ENCODE data around the gene CDKAL1. TPM values are rescaled to one million over a fixed set of nuclear protein-coding genes. Genes with fewer than 3 reads are reported as not detected.

CDKAL1 gene
- total and polyA plus RNA-seq, 9 of the 15 experiments (the other 6 are each of a cell fraction or from before 2014, with no cell fraction given) = 11.2 to 36.3 (median 20.1) TPM

GRCh38 chr6:20534295-20535262 is at the start of gene CDKAL1 (continued):
- no peak for TF ChIP-seq ZNF518B (CRISPR knock-in tag; IDR thresholded peaks at IDR 0.05)
- TF ChIP-seq CBX5 (IDR thresholded peaks at IDR 0.05; ENCODE audit: borderline replicate concordance, low read depth) = no peak
- no peak for TF ChIP-seq THRB (CRISPR knock-in tag; conservative IDR thresholded peaks at IDR 0.05)
- no peak for TF ChIP-seq CLOCK (CRISPR knock-in tag; IDR thresholded peaks at IDR 0.05; ENCODE audit: borderline replicate concordance)
- TF ChIP-seq ZBTB8A (IDR thresholded peaks at IDR 0.05; ENCODE audit: partially characterized antibody) = no peak
- TF ChIP-seq MTA1 (IDR thresholded peaks at IDR 0.05; ENCODE audit: borderline replicate concordance) = no peak
- no peak for TF ChIP-seq ZNF143 (CRISPR knock-in tag; IDR thresholded peaks at IDR 0.05)
- peak; percentile 95 for TF ChIP-seq POU5F1 (IDR thresholded peaks at IDR 0.05; ENCODE audit: borderline replicate concordance, low read depth, low read length, partially characterized antibody)
- peak; percentile 99 for TF ChIP-seq C11orf30 (IDR thresholded peaks at IDR 0.05; ENCODE audit: low read depth)
- TF ChIP-seq ZBTB7A (IDR thresholded peaks at IDR 0.05; ENCODE audit: borderline replicate concordance, control insufficient read depth, low read depth, low read length) = no peak
- TF ChIP-seq TSC22D4 (tag; IDR thresholded peaks at IDR 0.05) = no peak
- TF ChIP-seq BHLHE40 (IDR thresholded peaks at IDR 0.05; ENCODE audit: low read length) = peak; percentile 56; the same call in 1 of the 2 replicates
- TF ChIP-seq RBBP5 (IDR thresholded peaks at IDR 0.05; ENCODE audit: borderline replicate concordance, insufficient read depth, low read length, poor library complexity, severe bottlenecking) = peak; percentile 92
- TF ChIP-seq ELF4 (CRISPR knock-in tag; IDR thresholded peaks at IDR 0.05) = peak; percentile 64; the same call in 1 of the 2 replicates
- no peak for TF ChIP-seq ILF3 (IDR thresholded peaks at IDR 0.05; ENCODE audit: borderline replicate concordance)

Measured in K562 (cell line).